GM19023 (cell line): ENCODE results near the gene TCF19.
"Not testable (repeated sequence)": the region's sequence is repeated elsewhere in the genome, so short reads cannot be mapped to it uniquely, and the experiment has no call there.

ENCODE experiments used
- ATAC-seq: cut with Tn5 transposase; IDR thresholded peaks from one replicate; pipeline ENCODE4 v1.9.1; 2021; ENCODE audit warnings: mild to moderate bottlenecking, moderate library complexity; ENCODE audit not compliant: unreplicated experiment

TCF19 gene

GRCh38 chr6:31178143-31179041 lies 20.0 kb downstream of the TCF19 start:
- no peak for ATAC-seq

- ATAC-seq: no peak
These were observed 20.6 kb downstream of the TCF19 start for GRCh38 chr6:31179042-31179386.

GRCh38 chr6:31179896-31180295 lies 21.5 kb downstream of the TCF19 start:
- ATAC-seq: no peak

- ATAC-seq: no peak
These were observed 22.1 kb downstream of the TCF19 start for GRCh38 chr6:31180500-31180899.

- not testable (repeated sequence) for ATAC-seq
These were observed 24.9 kb downstream of the TCF19 start for GRCh38 chr6:31183287-31183686.

GRCh38 chr6:31183859-31184258 lies 25.5 kb downstream of the TCF19 start:
- ATAC-seq: not testable (repeated sequence)

- ATAC-seq: not testable (repeated sequence)
These were observed 27.3 kb downstream of the TCF19 start for GRCh38 chr6:31185695-31186051.

- ATAC-seq: no peak
These were observed 27.8 kb downstream of the TCF19 start for GRCh38 chr6:31186052-31186734.

- ATAC-seq: no peak
These were observed 29.4 kb downstream of the TCF19 start for GRCh38 chr6:31187780-31188194.

GRCh38 chr6:31189223-31189622 lies 30.8 kb downstream of the TCF19 start:
- not testable (repeated sequence) for ATAC-seq

- no peak for ATAC-seq
These were observed 32.1 kb downstream of the TCF19 start for GRCh38 chr6:31190488-31190887.

- not testable (repeated sequence) for ATAC-seq
These were observed 34.2 kb downstream of the TCF19 start for GRCh38 chr6:31192431-31193105.

GRCh38 chr6:31193206-31193605 lies 34.8 kb downstream of the TCF19 start:
- no peak for ATAC-seq

GRCh38 chr6:31194061-31194834 lies 35.9 kb downstream of the TCF19 start:
- ATAC-seq: no peak

GRCh38 chr6:31195308-31195979 lies 37.1 kb downstream of the TCF19 start:
- ATAC-seq: not testable (repeated sequence)

- not testable (repeated sequence) for ATAC-seq
These were observed 38.0 kb downstream of the TCF19 start for GRCh38 chr6:31196251-31197022.

- peak; percentile 62 for ATAC-seq
These were observed 39.3 kb downstream of the TCF19 start for GRCh38 chr6:31197559-31198305.

- not testable (repeated sequence) for ATAC-seq
These were observed 40.7 kb downstream of the TCF19 start for GRCh38 chr6:31199105-31199452.
